Neuronal stem cell (in vitro differentiated cells): ENCODE results near the gene OTUD7B.

Experiments used
- DNase-seq: peaks from one replicate; pipeline ENCODE4 v3.0.0-alpha.2; 2013; ENCODE audit warnings: low spot score
- H2AFZ ChIP-seq: one replicate; pipeline ENCODE4 v1.6.1; 2013; ENCODE audit warnings: mild to moderate bottlenecking, low read length, inconsistent platforms
- H2AK5ac ChIP-seq: 2 replicates; pipeline ENCODE4 v1.6.1; 2013; ENCODE audit warnings: low read depth, mild to moderate bottlenecking, inconsistent platforms, low read length, moderate library complexity, mixed read lengths
- H2BK120ac ChIP-seq: 2 replicates; pipeline ENCODE4 v1.6.1; 2013; ENCODE audit warnings: low read depth, mild to moderate bottlenecking, inconsistent platforms, low read length, moderate library complexity, mixed read lengths
- H2BK12ac ChIP-seq: one replicate; pipeline ENCODE4 v1.6.1; 2013; ENCODE audit warnings: low read length, inconsistent platforms
- H2BK15ac ChIP-seq: 2 replicates; pipeline ENCODE4 v1.6.1; 2013; ENCODE audit warnings: mild to moderate bottlenecking, low read length, inconsistent platforms, mixed read lengths
- H2BK5ac ChIP-seq: one replicate; pipeline ENCODE4 v1.6.1; 2013; ENCODE audit warnings: inconsistent platforms, mild to moderate bottlenecking, low read length, moderate library complexity
- H3K14ac ChIP-seq: one replicate; pipeline ENCODE4 v1.6.1; 2013; ENCODE audit warnings: low read length, inconsistent platforms
- H3K18ac ChIP-seq: 2 replicates; pipeline ENCODE4 v1.6.1; 2013; ENCODE audit warnings: low read length, inconsistent platforms
- H3K23ac ChIP-seq: 2 replicates; pipeline ENCODE4 v1.6.1; 2013; ENCODE audit warnings: low read depth, mild to moderate bottlenecking, mixed read lengths, low read length, inconsistent platforms; ENCODE audit not compliant: poor library complexity
- H3K27ac ChIP-seq: replicated peaks from 3 replicates; pipeline ENCODE4 v1.5.1; 2013; ENCODE audit warnings: low read length, inconsistent platforms
- H3K27me3 ChIP-seq, 3 experiments: 2 replicates each; pipeline ENCODE4 v1.6.1; 2013; ENCODE audit warnings: low read length in 3 of 3, mild to moderate bottlenecking in 2 of 3, inconsistent platforms in 1 of 3, low read depth in 1 of 3, mixed read lengths in 1 of 3, moderate library complexity in 1 of 3; ENCODE audit not compliant: control insufficient read depth in 3 of 3, insufficient read depth in 3 of 3
- H3K36me3 ChIP-seq, 2 donors: replicated peaks in 1 of 2; 2 replicates each; pipeline ENCODE4 v1.6.1; 2013; ENCODE audit warnings: low read length in 2 of 2; ENCODE audit not compliant: control insufficient read depth in 2 of 2, insufficient read depth in 2 of 2
- H3K4ac ChIP-seq: 2 replicates; pipeline ENCODE4 v1.6.1; 2013; ENCODE audit warnings: inconsistent platforms, mild to moderate bottlenecking, low read length, moderate library complexity
- H3K4me1 ChIP-seq, 2 donors: 1 replicate in 1 of 2; 2 replicates in 1 of 2; pipeline ENCODE4 v1.6.1; 2013; ENCODE audit warnings: low read length in 2 of 2, low read depth in 1 of 2; ENCODE audit not compliant: control insufficient read depth in 2 of 2, insufficient read depth in 1 of 2
- H3K4me2 ChIP-seq: one replicate; pipeline ENCODE4 v1.6.1; 2013; ENCODE audit warnings: mild to moderate bottlenecking, low read length, inconsistent platforms; ENCODE audit not compliant: insufficient read depth, poor library complexity, severe bottlenecking
- H3K4me3 ChIP-seq, 2 donors: 2 replicates each; pipeline ENCODE4 v1.5.1; 2013; ENCODE audit warnings: low read length in 2 of 2, mild to moderate bottlenecking in 2 of 2, inconsistent platforms in 1 of 2, moderate library complexity in 1 of 2
- H3K79me1 ChIP-seq: one replicate; pipeline ENCODE4 v1.6.1; 2013; ENCODE audit warnings: low read depth, mild to moderate bottlenecking, inconsistent platforms, low read length, moderate library complexity
- H3K9ac ChIP-seq: one replicate; pipeline ENCODE4 v1.6.1; 2013; ENCODE audit warnings: mild to moderate bottlenecking, low read depth, low read length, inconsistent platforms; ENCODE audit not compliant: poor library complexity
- H3K9me3 ChIP-seq, 2 donors: replicated peaks in 1 of 2; 2 replicates each; pipeline versions ENCODE3 to v1.6.1; 2013; ENCODE audit warnings: low read length in 2 of 2, mild to moderate bottlenecking in 2 of 2, inconsistent platforms in 1 of 2, low read depth in 1 of 2, mixed read lengths in 1 of 2, moderate library complexity in 1 of 2; ENCODE audit not compliant: control insufficient read depth in 2 of 2, insufficient read depth in 1 of 2
- H4K8ac ChIP-seq: one replicate; pipeline ENCODE4 v1.6.1; 2013; ENCODE audit warnings: low read depth, mild to moderate bottlenecking, inconsistent platforms, low read length, moderate library complexity
- H4K91ac ChIP-seq: one replicate; pipeline ENCODE4 v1.6.1; 2013; ENCODE audit warnings: low read length, low read depth, mild to moderate bottlenecking, inconsistent platforms; ENCODE audit not compliant: poor library complexity
- WGBS, 2 donors: extraction: QIAGEN DNeasy Blood & Tissue Kit; methylation state at CpG; one replicate each; pipeline ENCODE4 v1.1.7; 2013; ENCODE audit warnings: missing lambda C conversion rate in 2 of 2, mixed read lengths in 1 of 2; ENCODE audit not compliant: insufficient read length in 2 of 2, insufficient replicate concordance in 1 of 2; ENCODE audit errors: extremely low coverage in 2 of 2; 5-methylcytosine and 5-hydroxymethylcytosine counted together

The OTUD7B gene

GRCh38 chr1:149967646-149968045 lies 42.9 kb downstream of the OTUD7B start:
- DNase-seq = no peak
- H3K36me3 ChIP-seq = peaks cover 26 to 95% of the 10 kb centered on the region in 2 donors
- no peak overlapping the region for H2AFZ ChIP-seq
- no peak overlapping the region for H2AK5ac ChIP-seq
- H3K9me3 ChIP-seq = no peaks in the 10 kb centered on the region
- H3K9ac ChIP-seq = no peak overlapping the region
- H3K4ac ChIP-seq = no peak overlapping the region
- H2BK120ac ChIP-seq = no peak overlapping the region
- no peak overlapping the region for H3K4me2 ChIP-seq
- H3K4me1 ChIP-seq = no peaks in the 10 kb centered on the region
- H4K91ac ChIP-seq = no peak overlapping the region
- H3K14ac ChIP-seq = no peak overlapping the region
- H3K27me3 ChIP-seq = no peaks in the 10 kb centered on the region
- H2BK5ac ChIP-seq = no peak overlapping the region
- H3K27ac ChIP-seq = no peak overlapping the region
- no peak overlapping the region for H4K8ac ChIP-seq
- no peak overlapping the region for H3K18ac ChIP-seq
- no peak overlapping the region for H3K4me3 ChIP-seq
- no peaks in the 10 kb centered on the region for H3K79me1 ChIP-seq
- no peak overlapping the region for H3K23ac ChIP-seq
- H2BK15ac ChIP-seq = no peak overlapping the region
- H2BK12ac ChIP-seq = no peak overlapping the region

DNA sequence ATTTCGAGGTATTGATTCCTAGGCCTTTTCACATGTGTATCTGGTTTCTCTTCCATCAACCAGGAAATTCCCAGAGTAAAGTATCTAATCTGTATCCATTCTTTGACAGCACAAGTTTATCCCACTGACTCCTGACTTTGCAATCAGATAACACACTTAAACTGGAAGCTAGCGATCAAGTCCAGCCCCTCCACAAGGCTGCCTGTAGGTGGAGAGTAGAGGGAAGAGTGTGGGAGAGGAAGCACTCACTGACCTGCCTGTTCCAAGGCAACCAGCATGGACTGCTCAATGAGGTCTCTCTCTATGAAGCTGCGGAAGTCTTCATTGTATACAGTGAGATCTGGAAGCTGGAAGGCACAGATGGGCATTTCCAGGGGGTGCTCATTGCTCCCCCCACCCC lies 43.5 kb downstream of the OTUD7B start:
- Histone ChIP-seq H3K9me3 (no peaks in the 10 kb centered on the region), H3K79me1 (no peaks in the 10 kb centered on the region), H3K27ac (no peak overlapping the region), H2BK12ac (no peak overlapping the region), H3K36me3 (peaks cover 23 to 93% of the 10 kb centered on the region in 2 donors), H3K4ac (no peak overlapping the region), H4K91ac (no peak overlapping the region), H3K4me2 (no peak overlapping the region), H3K4me1 (no peaks in the 10 kb centered on the region), H2AK5ac (no peak overlapping the region), H4K8ac (no peak overlapping the region), H3K4me3 (no peak overlapping the region), H3K18ac (no peak overlapping the region), H3K14ac (no peak overlapping the region), H3K27me3 (no peaks in the 10 kb centered on the region), H3K23ac (no peak overlapping the region), H2AFZ (no peak overlapping the region), H2BK120ac (no peak overlapping the region), H2BK15ac (no peak overlapping the region), H2BK5ac (no peak overlapping the region), H3K9ac (no peak overlapping the region)
- WGBS, 2 donors = no CpG with 5 or more reads among the region's 3 CpGs
- DNase-seq = no peak

GRCh38 chr1:149966405-149966804 lies 44.1 kb downstream of the OTUD7B start:
- Histone ChIP-seq H2AFZ (no peak overlapping the region), H2BK5ac (no peak overlapping the region), H3K27ac (no peak overlapping the region), H3K9me3 (no peaks in the 10 kb centered on the region), H2BK12ac (no peak overlapping the region), H4K91ac (no peak overlapping the region), H4K8ac (no peak overlapping the region), H3K4me1 (no peaks in the 10 kb centered on the region), H3K79me1 (no peaks in the 10 kb centered on the region), H2BK15ac (no peak overlapping the region), H3K4ac (no peak overlapping the region), H3K9ac (no peak overlapping the region), H2BK120ac (no peak overlapping the region), H3K27me3 (no peaks in the 10 kb centered on the region), H3K18ac (no peak overlapping the region), H3K4me3 (no peak overlapping the region), H2AK5ac (no peak overlapping the region), H3K23ac (no peak overlapping the region), H3K4me2 (no peak overlapping the region), H3K14ac (no peak overlapping the region), H3K36me3 (peaks cover 23 to 93% of the 10 kb centered on the region in 2 donors)
- DNase-seq = no peak
- WGBS, 2 donors = no CpG with 5 or more reads among the region's 1 CpG

DNA sequence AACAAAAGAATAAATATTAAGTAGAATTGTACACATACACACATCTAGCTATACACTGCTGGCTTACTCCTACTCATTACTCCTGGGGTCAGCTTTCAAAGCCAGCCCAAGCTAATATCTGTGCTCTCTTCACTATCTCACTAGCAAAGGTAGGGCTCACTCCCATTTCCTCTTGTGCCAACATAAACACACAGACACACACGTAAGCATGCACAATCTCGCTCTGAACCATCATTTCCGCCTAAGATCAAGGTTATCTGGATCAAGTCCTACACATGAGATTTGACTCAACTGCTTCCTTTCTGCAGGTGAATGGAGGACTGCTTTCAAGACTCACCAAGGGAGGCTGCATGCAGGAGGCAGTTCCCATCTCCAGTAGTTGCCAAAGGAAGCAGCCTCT lies 45.1 kb downstream of the OTUD7B start:
- no peaks in the 10 kb centered on the region for H3K9me3 ChIP-seq
- H3K23ac ChIP-seq = no peak overlapping the region
- no peak overlapping the region for H2AFZ ChIP-seq
- no peak overlapping the region for H2BK5ac ChIP-seq
- H4K8ac ChIP-seq = no peak overlapping the region
- H3K79me1 ChIP-seq = no peaks in the 10 kb centered on the region
- no peaks in the 10 kb centered on the region for H3K4me1 ChIP-seq
- H3K4me3 ChIP-seq = no peak overlapping the region
- no peak overlapping the region for H4K91ac ChIP-seq
- no peak overlapping the region for H2AK5ac ChIP-seq
- H2BK12ac ChIP-seq = no peak overlapping the region
- H3K9ac ChIP-seq = no peak overlapping the region
- H3K14ac ChIP-seq = no peak overlapping the region
- WGBS, 2 donors = no CpG with 5 or more reads among the region's 3 CpGs
- peaks cover 21 to 89% of the 10 kb centered on the region in 2 donors for H3K36me3 ChIP-seq
- no peak overlapping the region for H3K4ac ChIP-seq
- H2BK120ac ChIP-seq = no peak overlapping the region
- DNase-seq = no peak
- H3K18ac ChIP-seq = no peak overlapping the region
- H3K4me2 ChIP-seq = no peak overlapping the region
- H3K27ac ChIP-seq = no peak overlapping the region
- no peaks in the 10 kb centered on the region for H3K27me3 ChIP-seq
- no peak overlapping the region for H2BK15ac ChIP-seq
